Stimulated activated CD4-positive, alpha-beta T cell treated with anti-CD3 and anti-CD28 coated beads, Interleukin-1b, Interleukin-23, amount 100 ng/mL, for 4 hours (primary cell): Measurements from ENCODE around the gene DPPA3.
"Not testable (repeated sequence)": the region's sequence is repeated elsewhere in the genome, so short reads cannot be mapped to it uniquely, and the experiment has no call there.

Source experiments
- DNase-seq, 2 donors: peaks; one replicate each; pipeline ENCODE4 v3.0.0-alpha.2; 2020; ENCODE audit warnings: low read depth in 2 of 2

DPPA3 gene

GRCh38 chr12:7730984-7731383 is 19.8 kb downstream of the DPPA3 start:
- DNase-seq = not testable (repeated sequence)

DNA sequence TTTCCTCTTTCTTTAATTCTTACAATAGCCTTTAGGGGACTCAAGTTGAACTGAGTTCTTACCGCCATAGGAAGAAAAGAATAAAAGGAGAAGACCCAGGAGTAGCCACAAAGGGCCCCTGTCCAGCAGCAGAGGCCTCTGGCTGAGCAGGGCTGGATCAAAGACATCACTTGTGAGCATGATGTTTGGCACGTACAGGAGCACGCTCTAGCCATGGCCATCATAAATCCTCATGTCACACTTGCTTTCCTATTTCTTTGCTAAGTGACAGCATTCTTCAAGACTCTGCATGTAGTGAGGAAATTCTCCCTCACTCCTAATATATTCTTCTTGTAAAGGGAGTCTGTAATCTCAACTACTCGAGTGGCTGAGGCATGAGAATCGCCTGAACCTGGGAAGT is 20.3 kb downstream of the DPPA3 start:
- no peak for DNase-seq

GRCh38 chr12:7732993-7733392 is 21.8 kb downstream of the DPPA3 start:
- DNase-seq = no peak

DNA sequence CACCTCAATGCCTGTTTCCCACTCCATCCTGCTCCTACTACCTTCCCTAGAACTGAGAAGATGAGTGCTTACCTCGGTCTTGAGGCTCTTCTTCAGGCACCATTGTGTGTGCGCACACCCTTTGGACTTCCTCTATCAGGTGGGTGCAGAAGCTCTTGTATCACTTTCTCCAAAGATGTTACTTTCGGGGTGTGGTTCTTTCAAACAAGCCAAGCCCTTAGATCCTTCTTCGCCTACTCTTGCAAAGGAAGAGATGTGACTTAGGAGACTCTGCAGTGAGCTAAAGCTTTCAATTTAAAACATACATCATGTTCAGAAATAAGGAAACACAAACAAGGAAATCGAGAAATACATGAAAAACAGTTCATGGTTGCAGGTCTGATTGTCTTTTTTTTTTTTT is 36.0 kb downstream of the DPPA3 start, which contains the start of gene CLEC4C:
Gene CLEC4C (minus strand): TSS at position 130 of the 400 bp plus-strand sequence. CDS start 27 bp downstream, at position 103.
- no peak for DNase-seq

GRCh38 chr12:7748852-7749251 is 37.6 kb downstream of the DPPA3 start:
- DNase-seq = no peak

DNA sequence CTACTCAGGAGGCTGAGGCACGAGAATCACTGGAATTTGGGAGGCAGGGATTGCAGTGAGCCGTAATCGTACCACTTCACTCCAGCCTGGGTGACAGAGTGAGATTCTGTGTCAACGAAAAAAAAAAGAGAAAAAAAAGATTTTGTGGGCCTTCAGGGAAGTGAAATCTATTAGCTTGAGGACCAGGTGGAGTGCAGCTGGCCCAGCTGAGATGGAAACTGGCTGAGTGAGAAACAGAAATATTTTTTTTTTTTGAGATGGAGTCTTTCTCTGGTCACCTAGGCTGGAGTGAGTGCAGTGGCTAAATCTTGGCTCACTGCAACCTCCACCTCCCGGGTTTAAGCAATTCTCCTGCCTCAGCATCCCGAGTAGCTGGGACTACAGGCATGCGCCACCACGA is 38.2 kb downstream of the DPPA3 start:
- no peak for DNase-seq

DNA sequence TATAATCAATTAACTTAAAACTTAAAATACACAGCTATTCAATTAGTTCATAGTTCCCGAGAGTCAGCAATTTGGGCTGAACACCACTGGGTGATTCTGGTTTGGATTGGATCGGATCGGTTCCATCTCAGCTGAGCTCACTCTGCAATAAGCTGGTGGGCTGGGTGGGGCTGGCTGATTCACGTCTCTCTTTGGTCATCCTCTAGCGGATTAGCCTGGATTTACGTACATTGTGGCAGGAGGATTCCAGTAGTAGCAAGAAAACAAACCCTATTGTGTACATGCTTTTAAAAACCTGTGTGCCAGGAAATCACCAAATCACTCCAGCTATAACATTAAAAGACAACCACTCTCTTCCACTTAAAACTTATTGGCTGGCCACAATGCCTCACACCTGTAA is 39.1 kb downstream of the DPPA3 start:
- no peak for DNase-seq

DNA sequence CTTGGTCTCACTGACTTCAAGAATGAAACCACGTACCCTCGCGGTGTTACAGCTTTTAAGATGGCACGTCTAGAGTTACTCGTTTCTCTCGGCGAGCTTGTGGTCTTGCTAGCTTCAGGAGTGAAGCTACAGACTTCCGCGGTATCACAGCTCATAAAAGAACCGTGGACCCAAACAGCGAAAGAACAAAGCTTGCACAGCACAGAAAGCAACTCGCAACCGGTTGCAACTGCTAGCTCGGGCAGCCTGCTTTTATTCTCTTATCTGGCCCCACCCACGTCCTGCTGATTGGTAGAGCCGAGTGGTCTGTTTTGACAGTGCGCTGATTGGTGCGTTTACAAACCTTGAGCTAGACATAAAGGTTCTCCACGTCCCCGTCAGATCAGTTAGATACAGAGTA is 40.2 kb downstream of the DPPA3 start:
- no peak for DNase-seq

GRCh38 chr12:7751941-7752922 is 41.0 kb downstream of the DPPA3 start:
- DNase-seq = not testable (repeated sequence)

DNA sequence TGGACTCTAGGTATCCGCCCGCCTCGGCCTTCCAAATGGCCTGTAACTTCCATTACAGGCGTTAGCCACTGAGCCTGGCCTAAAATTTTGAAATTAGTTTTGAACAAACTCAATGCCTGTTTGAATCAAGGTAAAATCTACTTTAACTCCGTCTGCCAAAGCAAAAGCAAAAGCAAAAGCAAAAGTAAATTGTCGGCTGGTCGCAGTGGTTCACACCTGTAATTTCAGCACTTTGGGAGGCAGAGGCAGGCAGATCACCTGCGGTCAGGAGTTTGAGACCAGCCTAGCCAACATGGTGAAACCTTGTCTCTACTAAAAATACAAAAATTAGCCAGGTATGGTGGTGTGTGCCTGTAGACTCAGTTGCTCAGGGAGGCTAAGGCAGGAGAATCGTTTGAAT is 44.4 kb downstream of the DPPA3 start:
- DNase-seq = not testable (repeated sequence)

DNA sequence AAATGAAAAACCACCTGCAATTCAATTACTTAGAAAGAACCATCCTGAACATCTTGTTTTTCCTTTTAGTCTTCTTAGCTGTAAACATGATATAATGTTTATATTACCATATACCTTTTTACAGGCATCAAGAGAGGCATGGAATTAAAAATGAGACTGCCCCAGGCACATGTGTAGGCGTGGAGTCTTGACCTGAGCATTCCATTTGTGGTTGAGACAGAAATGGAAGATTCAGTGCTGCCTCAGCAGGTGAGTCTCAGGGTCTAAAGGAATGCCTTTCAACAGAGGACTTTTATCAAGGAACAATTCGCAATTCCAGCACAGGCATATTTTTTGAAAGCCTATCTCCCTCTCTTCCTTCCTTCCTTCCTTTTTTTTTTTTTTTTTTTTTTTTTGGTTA is 45.8 kb downstream of the DPPA3 start:
- no peak for DNase-seq

DNA sequence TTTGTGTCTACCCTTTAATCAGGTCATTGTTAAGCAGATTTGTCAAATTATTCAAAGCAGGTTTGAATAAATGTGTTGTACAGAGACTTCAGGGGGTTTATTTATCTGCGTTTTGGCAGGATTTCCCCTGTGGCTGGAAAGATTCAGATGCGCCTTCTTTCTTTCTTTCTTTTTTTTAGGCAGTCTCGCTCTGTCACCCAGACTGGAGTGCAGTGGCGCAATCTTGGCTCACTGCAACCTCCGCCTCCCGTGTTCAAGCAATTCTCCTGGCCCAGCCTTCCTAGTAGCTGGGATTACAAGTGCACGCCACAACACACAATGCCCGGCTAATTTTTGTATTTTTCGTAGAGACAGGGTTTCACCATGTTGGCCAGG is 47.5 kb downstream of the DPPA3 start:
- no peak for DNase-seq
